ENCODE data around the gene BACE2.
"Not testable (repeated sequence)": the region's sequence is repeated elsewhere in the genome, so short reads cannot be mapped to it uniquely, and the experiment has no call there.

The BACE2 gene

GRCh38 chr21:41283211-41283818, 115.4 kb downstream of the BACE2 start:
- peak; percentile 80 for DNase-seq

- peak; percentile 6 for DNase-seq
Measured at GRCh38 chr21:41289431-41289830, 121.5 kb downstream of the BACE2 start.

GRCh38 chr21:41290106-41290799, 122.3 kb downstream of the BACE2 start:
- DNase-seq: no peak

GRCh38 chr21:41294548-41295231, 126.7 kb downstream of the BACE2 start:
- no peak for DNase-seq

GRCh38 chr21:41295721-41296254, 127.8 kb downstream of the BACE2 start:
- no peak for DNase-seq

GRCh38 chr21:41302976-41303375, 135.0 kb downstream of the BACE2 start:
- no peak for DNase-seq

GRCh38 chr21:41304068-41304720, 136.2 kb downstream of the BACE2 start:
- DNase-seq: no peak

- DNase-seq: no peak
Measured at GRCh38 chr21:41307219-41307618, 139.3 kb downstream of the BACE2 start.

GRCh38 chr21:41313285-41314164, 145.6 kb downstream of the BACE2 start:
- not testable (repeated sequence) for DNase-seq

- no peak for DNase-seq
Measured at GRCh38 chr21:41315726-41316125, 147.8 kb downstream of the BACE2 start.

- DNase-seq: no peak
Measured at GRCh38 chr21:41316200-41317062, 148.5 kb downstream of the BACE2 start, which contains the start of gene FAM3B. Gene FAM3B, plus strand, starts transcription at chr21:41316801. Its CDS starts 79 bp downstream, at chr21:41316880.

GRCh38 chr21:41317063-41317392, 149.1 kb downstream of the BACE2 start:
- no peak for DNase-seq

GRCh38 chr21:41317458-41317857, 149.5 kb downstream of the BACE2 start:
- DNase-seq: no peak

- no peak for DNase-seq
Measured at GRCh38 chr21:41318218-41318617, 150.3 kb downstream of the BACE2 start.

- DNase-seq: peak; percentile 14
Measured at GRCh38 chr21:41319273-41319672, 151.3 kb downstream of the BACE2 start.

- DNase-seq: no peak
Measured at GRCh38 chr21:41321211-41321907, 153.4 kb downstream of the BACE2 start.

GRCh38 chr21:41321908-41322495, 154.0 kb downstream of the BACE2 start:
- DNase-seq: no peak

- DNase-seq: no peak
Measured at GRCh38 chr21:41322496-41323382, 154.8 kb downstream of the BACE2 start.

Data from fibroblast of skin of right biceps (primary cell).